A673 (cell line): ENCODE data around the gene TTLL5. TPM values are rescaled to one million over a fixed set of nuclear protein-coding genes. Genes with fewer than 3 reads are reported as not detected.

Experiments
- BruUV-seq: library from RNA; stranded (reverse); fragments of 400-500 nt; replicated peaks from 2 replicates; lab custom pipeline; 2021; lab: Mats Ljungman, UMichigan
- CTCF ChIA-PET: fragments of 300-600 bp; sonication (Branson Sonifier 250); formaldehyde crosslinking; loops from one replicate; lab custom pipeline; 2022; ENCODE audit warnings: antibody characterized with exemption; lab: Charles Lee
- POLR2A ChIA-PET: fragments of 300-600 bp; sonication (Branson Sonifier 250); formaldehyde crosslinking; loops from one replicate; lab custom pipeline; 2022; ENCODE audit warnings: antibody characterized with exemption; ENCODE audit not compliant: low non-redundant PET; lab: Charles Lee
- DNase-seq: peaks from one replicate; pipeline ENCODE4 v3.0.0-alpha.2; 2015; ENCODE audit warnings: low spot score
- H3K27ac ChIP-seq: fragments of 200-600 bp; sonication (generic); 2 replicates; pipeline ENCODE4 v1.5.1; 2016; ENCODE audit warnings: mixed run types, low read depth, mild to moderate bottlenecking, mixed read lengths, antibody characterized with exemption, low read length; ENCODE audit not compliant: poor library complexity, severe bottlenecking
- H3K27me3 ChIP-seq: fragments of 200-600 bp; sonication (generic); replicated peaks from 2 replicates; pipeline ENCODE4 v1.6.1; 2017; ENCODE audit warnings: mixed run types, low read depth, mild to moderate bottlenecking, mixed read lengths, antibody characterized with exemption, low read length; ENCODE audit not compliant: insufficient read depth, poor library complexity
- H3K36me3 ChIP-seq: fragments of 200-600 bp; sonication (generic); 2 replicates; pipeline ENCODE4 v1.6.1; 2016; ENCODE audit warnings: mixed run types, mild to moderate bottlenecking, mixed read lengths, antibody characterized with exemption, low read length; ENCODE audit not compliant: insufficient read depth, poor library complexity, severe bottlenecking
- H3K4me1 ChIP-seq: fragments of 200-600 bp; sonication (generic); 2 replicates; pipeline ENCODE4 v1.6.1; 2017; ENCODE audit warnings: mixed run types, mild to moderate bottlenecking, mixed read lengths, antibody characterized with exemption, low read length; ENCODE audit not compliant: insufficient read depth, poor library complexity, severe bottlenecking
- H3K4me3 ChIP-seq: fragments of 200-600 bp; sonication (generic); 2 replicates; pipeline ENCODE4 v1.5.1; 2016; ENCODE audit warnings: low read depth, mixed run types, mild to moderate bottlenecking, mixed read lengths, low read length; ENCODE audit not compliant: poor library complexity, severe bottlenecking
- H3K9me3 ChIP-seq: fragments of 200-600 bp; sonication (generic); 2 replicates; pipeline ENCODE4 v1.6.1; 2016; ENCODE audit warnings: mixed run types, low read depth, mild to moderate bottlenecking, mixed read lengths, antibody characterized with exemption, low read length; ENCODE audit not compliant: poor library complexity, severe bottlenecking
- EZH2 ChIP-seq: fragments of 200-600 bp; sonication (generic); IDR thresholded peaks from 2 replicates; pipeline ENCODE4 v1.6.1; 2017; ENCODE audit warnings: borderline replicate concordance, low read depth, mild to moderate bottlenecking, mixed read lengths, antibody characterized with exemption, low read length; ENCODE audit not compliant: poor library complexity, severe bottlenecking
- intact Hi-C: fragments of 100-400 bp; cut with micrococcal nuclease; formaldehyde crosslinking; loops from one replicate; pipeline ENCODE4 v1.10.0; 2022; ENCODE audit not compliant: unreplicated experiment
- total RNA-seq: library from RNA; stranded (reverse); gene quantifications from 2 replicates; pipeline ENCODE4 v1.2.3, GENCODE V29; 2021
- TF ChIP-seq, protein P1 (sequence below): fragments of 300-800, 200-600 bp; sonication (generic); conservative IDR thresholded peaks from 2 replicates; pipeline ENCODE4 v1.5.1; 2017; ENCODE audit warnings: low read depth, mild to moderate bottlenecking, antibody characterized with exemption, low read length, moderate library complexity, mixed read lengths

The TTLL5 gene
- total RNA-seq, 1 experiment from 2014 or later, result 56.7 TPM

DNA sequence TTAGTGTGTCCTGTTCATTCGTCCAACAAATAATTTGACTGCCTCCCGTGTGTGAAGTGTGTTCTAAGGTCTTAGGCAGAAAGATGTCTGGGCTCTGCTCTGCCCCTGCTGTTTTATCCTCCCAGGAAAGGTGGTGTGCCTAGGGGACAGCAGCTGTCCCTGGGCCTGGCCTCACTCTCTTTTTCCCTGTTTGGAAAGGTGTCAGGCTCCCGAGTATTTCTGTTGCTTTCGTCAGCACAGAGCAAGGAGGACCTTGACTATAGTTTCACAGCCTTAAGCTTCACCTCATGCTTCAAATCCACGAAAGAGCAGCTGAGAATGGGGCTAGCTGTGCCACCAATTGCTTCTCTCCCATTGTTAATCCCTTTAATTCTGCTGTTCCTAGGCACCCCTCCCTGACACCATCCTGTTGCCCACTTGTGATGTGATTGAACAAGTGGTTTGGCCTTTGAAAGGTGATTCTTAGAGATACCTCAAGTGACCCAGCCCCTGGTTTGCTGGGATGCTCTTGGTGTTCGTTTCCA lies 266.6 kb downstream of the TTLL5 start:
- POLR2A ChIA-PET, result no interaction called here
- no peak for DNase-seq
- intact Hi-C loops, result no loop called here

GRCh38 chr14:75928690-75929181 lies 267.7 kb downstream of the TTLL5 start:
- Histone ChIP-seq H3K36me3 (no peaks in the 10 kb centered on the region), H3K4me3 (no peak overlapping the region), H3K9me3 (no peaks in the 10 kb centered on the region), H3K27me3 (no peaks in the 10 kb centered on the region), H3K4me1 (peaks cover 6% of the 10 kb centered on the region), H3K27ac (no peak overlapping the region)
- ChIA-PET POLR2A (no interaction called here), CTCF (no interaction called here)
- BruUV-seq, result no TSS peak
- peak; percentile 19 for DNase-seq
- TF ChIP-seq EZH2, result no peak
- TF ChIP-seq, protein P1, sequence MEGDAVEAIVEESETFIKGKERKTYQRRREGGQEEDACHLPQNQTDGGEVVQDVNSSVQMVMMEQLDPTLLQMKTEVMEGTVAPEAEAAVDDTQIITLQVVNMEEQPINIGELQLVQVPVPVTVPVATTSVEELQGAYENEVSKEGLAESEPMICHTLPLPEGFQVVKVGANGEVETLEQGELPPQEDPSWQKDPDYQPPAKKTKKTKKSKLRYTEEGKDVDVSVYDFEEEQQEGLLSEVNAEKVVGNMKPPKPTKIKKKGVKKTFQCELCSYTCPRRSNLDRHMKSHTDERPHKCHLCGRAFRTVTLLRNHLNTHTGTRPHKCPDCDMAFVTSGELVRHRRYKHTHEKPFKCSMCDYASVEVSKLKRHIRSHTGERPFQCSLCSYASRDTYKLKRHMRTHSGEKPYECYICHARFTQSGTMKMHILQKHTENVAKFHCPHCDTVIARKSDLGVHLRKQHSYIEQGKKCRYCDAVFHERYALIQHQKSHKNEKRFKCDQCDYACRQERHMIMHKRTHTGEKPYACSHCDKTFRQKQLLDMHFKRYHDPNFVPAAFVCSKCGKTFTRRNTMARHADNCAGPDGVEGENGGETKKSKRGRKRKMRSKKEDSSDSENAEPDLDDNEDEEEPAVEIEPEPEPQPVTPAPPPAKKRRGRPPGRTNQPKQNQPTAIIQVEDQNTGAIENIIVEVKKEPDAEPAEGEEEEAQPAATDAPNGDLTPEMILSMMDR, result no peak
- intact Hi-C loops, result no loop called here

More for the DNA sequence above, 266.6 kb downstream of the TTLL5 start:
- Histone ChIP-seq H3K27me3 (no peaks in the 10 kb centered on the region), H3K4me3 (no peak overlapping the region), H3K9me3 (no peaks in the 10 kb centered on the region), H3K36me3 (no peaks in the 10 kb centered on the region), H3K27ac (no peak overlapping the region), H3K4me1 (peaks cover 6% of the 10 kb centered on the region)
- CTCF ChIA-PET, result no interaction called here
- TF ChIP-seq EZH2, result no peak
- TF ChIP-seq, protein P1, result no peak
- BruUV-seq, result no TSS peak

- TF ChIP-seq, protein P1, result no peak
- no peak for TF ChIP-seq EZH2
- Histone ChIP-seq H3K4me1 (no peaks in the 10 kb centered on the region), H3K27me3 (no peaks in the 10 kb centered on the region), H3K36me3 (no peaks in the 10 kb centered on the region), H3K4me3 (no peak overlapping the region), H3K27ac (no peak overlapping the region), H3K9me3 (no peaks in the 10 kb centered on the region)
- POLR2A ChIA-PET, result no interaction called here
- intact Hi-C loops, result no loop called here
- no peak for DNase-seq
- CTCF ChIA-PET, result no interaction called here
- BruUV-seq, result no TSS peak
These were observed 272.8 kb downstream of the TTLL5 start for GRCh38 chr14:75933712-75934296.
